ENCODE results near the gene SCN5A.

Gene SCN5A

GRCh38 chr3:38507120-38507519 is 142.4 kb downstream of the SCN5A start:
- no peak for FAIRE-seq
- DNase-seq (ENCODE audit: insufficient read length, low spot score): no peak
- TF ChIP-seq CTCF (IDR thresholded peaks at IDR 0.05; ENCODE audit: insufficient read depth, missing control alignments): no peak

GRCh38 chr3:38500688-38501417 is 148.6 kb downstream of the SCN5A start:
- DNase-seq (ENCODE audit: insufficient read length, low spot score) (no peak), FAIRE-seq (no peak)
- no peak for TF ChIP-seq CTCF (IDR thresholded peaks at IDR 0.05; ENCODE audit: insufficient read depth, missing control alignments)

All from D721Med (cell line).